Stimulated activated CD4-positive, alpha-beta T cell treated with anti-CD3 and anti-CD28 coated beads, Interleukin-12 subunit alpha, Interleukin-12 subunit beta, amount 100 ng/mL, for 4 hours (primary cell): ENCODE measurements around the gene FAM78A.

ENCODE experiments used
- DNase-seq: peaks from one replicate; pipeline ENCODE4 v3.0.0-alpha.2; 2020

FAM78A gene, protein sequence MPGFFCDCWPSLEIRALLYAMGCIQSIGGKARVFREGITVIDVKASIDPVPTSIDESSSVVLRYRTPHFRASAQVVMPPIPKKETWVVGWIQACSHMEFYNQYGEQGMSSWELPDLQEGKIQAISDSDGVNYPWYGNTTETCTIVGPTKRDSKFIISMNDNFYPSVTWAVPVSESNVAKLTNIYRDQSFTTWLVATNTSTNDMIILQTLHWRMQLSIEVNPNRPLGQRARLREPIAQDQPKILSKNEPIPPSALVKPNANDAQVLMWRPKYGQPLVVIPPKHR

DNA sequence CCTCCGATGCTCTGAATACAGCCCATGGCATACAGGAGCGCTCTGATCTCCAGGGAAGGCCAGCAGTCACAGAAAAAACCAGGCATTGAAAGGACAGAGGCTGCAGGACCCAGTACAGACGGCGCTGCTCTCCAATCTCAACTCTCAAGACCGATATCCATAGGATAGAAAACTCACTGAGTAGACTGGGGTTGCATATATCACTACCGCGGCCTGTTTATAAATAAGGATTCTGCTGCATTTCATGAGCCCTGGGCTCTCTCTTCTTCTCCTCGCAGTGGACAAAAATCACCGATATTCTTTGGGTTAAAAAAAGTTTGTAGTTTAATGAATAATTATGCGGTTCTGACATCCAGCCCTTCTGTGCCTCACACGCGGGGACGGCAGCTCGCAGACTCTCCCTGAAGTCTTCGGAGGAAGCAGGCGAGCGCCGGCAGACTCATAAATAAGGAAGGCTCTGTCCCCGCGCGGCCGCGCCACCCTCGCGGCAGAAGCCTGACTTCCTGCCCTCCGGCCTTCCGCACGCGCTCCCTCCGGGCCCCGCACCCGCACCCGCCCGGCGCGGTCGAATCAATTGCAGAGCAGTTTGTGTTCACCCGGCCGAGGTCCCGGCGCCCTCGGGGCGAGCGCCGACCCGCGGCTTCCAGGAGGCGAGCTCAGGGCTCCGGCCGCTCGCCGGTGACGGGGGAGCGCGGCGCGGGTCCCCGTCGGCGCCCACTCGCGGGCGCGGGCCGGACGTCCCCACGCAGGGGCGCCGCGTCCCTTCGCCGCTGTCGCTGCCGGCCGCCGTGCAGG is at the start of gene FAM78A:
FAM78A (minus strand) TSS at position 417 of the 795 bp plus-strand sequence; CDS start at position 86, 331 bp downstream.
- DNase-seq, result no peak

DNA sequence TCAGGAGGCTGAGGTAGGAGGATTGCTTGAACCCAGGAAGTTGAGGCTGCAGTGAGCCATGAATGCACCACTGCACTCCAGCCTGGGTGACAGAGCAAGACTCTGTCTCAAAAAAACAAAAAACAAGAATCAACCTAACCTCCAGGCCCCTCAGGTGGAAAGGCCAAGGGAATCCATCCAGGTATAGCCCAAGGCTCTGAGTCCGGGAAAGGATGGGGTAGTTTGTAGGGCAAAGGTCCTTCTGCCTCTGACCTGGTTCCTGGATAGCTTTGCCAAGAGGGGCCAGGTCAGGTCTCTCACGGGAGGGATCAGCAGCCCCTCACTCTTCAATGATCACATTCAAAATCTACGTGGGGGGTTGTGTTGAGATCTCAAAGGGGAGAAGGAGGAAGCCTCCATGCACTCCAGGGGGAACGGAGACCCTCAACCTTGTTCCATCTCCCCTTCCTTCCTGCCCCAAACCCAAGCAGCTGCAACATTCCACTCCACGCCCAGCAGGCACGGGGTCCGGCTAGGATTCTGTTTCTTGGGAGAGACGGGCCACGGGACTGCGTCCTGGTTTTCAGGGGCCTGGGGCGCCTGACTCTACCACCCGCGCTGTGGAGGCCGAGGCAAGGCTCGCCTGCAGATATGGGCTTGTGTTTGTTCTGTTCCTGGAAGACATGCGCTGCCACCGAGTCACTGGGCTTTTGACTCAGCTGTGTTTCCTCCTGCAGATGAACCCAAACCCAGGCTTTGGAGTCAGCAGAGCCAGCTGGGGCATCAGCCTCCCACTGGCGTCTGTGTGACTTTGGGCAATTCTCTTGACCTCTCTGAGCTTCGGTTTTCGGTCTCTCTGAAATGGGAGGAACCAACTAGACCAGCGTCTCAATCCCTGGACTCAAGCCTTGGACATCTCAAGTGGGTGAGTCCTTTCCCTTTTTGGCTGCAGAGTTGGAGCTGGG is 48.7 kb upstream of the FAM78A start:
- no peak for DNase-seq

DNA sequence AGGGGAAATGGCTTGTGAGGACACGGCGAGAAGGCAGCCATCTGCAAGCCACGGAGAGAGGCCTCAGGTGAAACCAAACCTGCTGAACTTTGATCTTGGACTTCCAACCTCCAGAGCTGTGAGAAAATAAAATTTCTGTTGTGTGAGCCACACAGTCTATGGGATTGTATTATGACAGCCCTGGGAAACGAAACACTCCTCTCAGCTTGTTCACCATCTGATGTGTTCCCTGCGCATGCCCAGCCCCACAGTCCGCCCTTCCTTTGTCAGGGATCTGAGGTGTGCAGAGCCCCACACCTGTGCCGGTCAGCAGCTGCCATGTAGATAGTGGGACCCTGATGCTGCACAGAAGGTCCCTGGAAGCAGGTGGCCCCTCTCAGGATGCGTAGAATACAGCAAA is 47.3 kb upstream of the FAM78A start:
- DNase-seq, result no peak

DNA sequence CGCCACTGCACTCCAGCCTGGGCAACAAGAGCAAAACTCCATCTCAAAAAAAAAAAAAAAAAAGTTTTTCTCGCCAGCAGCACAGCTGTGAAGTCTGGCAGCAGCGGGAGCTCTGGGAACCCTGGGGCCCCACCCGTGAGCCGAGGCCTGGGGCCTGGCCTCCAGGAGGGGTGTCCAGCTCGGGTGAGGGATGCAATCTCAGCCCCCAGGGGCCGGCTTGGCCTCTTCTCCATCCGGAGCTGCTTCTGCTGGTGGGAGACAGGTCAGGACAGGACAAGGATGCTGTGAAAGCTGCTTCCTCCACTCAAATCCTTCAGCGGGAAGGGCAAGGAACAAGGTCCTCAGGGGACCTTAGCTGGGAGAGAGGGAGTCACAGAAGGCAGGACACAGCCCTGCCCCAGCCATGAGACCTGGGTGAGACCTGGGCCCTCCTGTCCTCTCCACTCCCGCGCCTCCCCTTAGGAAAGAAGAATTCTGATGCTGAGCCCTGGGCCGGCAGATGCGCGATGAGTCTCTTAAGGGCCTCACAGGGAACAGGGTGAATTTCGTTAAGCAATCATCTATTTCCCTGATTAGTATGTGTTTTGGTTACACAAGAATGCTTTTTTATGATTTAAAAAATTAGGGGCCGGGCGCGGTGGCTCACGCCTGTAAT is 43.8 kb upstream of the FAM78A start:
- DNase-seq, result no peak

DNA sequence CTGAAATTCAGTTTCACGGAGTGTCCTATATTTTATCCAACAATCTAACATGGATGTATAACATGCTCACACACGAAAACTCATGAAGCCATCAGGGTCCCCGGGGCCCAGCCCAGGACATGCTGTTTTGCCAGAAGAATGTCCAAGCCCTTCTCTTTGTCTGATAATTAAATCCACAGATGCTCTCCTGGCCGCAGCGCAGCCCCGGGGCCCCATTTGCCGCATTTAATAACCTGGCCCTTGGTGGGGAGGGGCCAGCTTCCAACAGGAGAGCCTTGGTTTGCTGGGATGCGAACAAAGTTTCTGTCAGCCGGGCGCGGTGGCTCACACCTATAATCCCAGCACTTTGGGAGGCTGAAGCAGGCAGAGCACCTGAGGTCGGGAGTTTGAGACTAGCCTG is 43.2 kb upstream of the FAM78A start:
- no peak for DNase-seq

DNA sequence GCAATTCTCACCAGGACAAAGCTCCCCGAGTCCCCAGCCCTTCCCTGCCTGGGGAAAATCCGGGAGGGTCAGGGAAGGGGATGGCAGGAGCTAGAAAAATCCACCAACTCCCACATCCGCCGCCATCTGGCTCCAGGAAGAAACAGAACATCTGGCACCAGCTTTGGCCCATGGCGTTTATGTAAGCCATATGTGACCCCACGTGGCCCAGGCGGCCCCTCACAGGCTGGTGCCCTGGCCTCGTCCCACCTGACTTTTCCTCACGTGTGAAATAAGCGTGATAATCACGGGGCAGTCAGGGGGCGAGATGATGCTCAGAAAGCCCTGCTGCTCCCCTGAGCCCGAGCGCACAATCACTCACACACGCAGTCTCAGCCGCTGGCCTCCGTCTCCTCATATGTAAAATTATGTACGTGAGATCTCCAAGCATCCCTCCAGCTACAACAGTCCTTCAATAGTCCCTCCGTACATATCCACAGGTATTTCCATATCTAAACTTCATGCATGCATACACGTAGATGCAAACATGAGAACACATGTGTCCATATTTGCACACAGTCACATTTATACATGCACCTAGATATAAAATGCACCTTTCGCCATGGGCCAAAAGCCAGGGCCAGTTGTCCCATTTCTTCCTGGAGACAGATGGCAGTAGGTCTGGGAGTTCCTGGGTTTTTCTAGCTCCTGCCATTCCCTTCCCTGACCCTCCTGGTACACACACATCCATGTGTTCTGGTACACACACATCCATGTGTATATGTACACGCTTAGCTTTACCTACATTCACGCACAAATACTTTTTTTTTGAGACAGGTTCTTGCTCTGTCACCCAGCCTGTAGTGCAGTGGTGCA is 42.1 kb upstream of the FAM78A start:
- no peak for DNase-seq

DNA sequence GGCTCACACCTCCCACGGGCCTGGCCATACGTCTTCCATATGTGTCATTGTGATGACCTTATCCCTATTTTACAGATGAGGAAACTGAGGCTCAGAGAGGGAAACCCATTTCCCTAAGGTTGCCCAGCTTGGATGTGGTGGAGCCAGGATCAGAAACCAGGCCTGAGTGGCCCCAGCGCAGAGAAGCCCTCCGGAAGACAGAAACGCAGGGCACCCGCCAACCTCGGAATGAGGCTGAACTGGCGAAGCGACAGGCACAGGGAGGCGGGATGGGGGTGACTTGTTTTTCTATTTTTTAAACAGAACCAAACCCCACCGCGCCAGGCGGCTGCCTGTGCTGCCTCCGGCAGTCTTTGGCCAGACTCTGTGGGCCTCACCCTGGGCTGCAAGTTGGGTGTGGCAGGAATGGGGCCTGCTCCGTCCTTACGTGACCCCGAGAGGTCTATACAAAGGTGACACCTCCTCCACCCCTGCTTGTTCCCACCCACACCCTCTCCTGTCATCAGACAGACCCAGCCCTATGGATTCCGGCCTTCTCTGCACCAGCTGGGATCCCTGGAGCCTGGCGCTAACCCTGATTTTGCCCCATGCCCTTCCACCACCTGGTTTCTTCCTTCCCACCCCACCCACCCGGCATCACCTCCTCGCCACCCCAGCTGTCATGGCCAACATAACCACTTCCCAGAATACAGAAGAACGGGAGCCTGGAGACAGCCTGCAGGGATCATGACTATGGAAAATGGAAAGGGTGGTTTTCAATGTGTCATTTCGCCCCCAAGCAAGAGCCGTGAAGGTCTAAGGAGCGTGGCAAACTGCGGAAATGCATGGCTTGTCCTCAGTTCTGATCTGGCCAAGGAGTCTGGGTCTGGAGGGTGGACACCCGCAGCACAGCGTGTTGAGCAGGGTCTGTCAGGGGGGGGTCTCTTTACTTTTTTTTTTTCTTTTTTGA is 36.8 kb upstream of the FAM78A start:
- no peak for DNase-seq

DNA sequence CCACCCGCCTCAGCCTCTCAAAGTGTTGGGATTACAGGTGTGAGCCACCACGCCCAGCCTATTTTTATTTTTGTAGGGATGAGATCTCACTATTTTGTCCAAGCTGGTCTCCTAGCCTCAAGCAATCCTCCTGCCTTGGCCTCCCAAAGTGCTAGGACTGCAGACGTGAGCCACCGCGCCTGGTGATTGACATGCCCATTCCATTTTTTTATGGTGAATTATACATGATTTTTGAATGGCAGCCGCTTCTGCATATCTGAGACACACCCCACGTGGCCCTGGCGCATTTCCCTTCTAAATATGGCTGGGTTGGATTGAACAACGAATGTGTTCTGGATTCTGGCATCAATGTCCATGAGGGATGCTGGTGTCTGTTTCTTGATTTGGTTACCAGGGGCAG is 35.9 kb upstream of the FAM78A start:
- no peak for DNase-seq

DNA sequence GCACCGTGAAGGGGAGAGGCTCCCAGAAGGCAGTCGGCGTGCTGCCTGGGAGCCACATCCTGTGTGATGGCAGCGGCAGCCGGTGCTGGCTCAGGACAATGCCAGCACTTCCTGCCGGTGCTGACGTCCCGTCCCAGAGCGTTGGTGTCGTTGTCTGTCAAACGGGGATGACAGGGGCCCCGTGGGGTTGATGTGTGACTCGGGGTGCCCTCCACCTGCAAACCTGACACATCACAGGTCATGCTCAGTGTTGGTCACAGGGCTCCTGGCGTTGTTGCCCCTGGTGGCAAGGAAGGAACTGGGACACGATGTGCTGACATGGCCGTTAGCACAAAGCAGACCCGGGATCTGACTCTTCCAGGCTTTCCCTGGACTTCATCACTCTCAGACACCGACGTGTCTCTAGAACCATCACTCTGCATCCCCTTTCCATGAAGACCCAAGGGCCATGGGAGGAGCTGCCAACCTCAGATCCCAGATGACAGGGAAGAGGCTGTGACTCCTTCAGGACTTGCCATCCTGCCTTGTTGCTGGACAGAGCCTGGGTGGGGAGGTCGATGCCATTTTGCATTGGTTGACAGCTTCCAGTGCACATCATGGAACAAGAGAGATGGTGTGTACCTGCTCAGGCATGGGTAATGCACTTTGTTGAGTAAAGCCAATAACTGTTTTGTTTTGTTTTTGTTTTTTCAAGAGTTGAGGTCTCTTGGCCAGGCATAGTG is 34.7 kb upstream of the FAM78A start:
- DNase-seq, result peak; percentile 42

DNA sequence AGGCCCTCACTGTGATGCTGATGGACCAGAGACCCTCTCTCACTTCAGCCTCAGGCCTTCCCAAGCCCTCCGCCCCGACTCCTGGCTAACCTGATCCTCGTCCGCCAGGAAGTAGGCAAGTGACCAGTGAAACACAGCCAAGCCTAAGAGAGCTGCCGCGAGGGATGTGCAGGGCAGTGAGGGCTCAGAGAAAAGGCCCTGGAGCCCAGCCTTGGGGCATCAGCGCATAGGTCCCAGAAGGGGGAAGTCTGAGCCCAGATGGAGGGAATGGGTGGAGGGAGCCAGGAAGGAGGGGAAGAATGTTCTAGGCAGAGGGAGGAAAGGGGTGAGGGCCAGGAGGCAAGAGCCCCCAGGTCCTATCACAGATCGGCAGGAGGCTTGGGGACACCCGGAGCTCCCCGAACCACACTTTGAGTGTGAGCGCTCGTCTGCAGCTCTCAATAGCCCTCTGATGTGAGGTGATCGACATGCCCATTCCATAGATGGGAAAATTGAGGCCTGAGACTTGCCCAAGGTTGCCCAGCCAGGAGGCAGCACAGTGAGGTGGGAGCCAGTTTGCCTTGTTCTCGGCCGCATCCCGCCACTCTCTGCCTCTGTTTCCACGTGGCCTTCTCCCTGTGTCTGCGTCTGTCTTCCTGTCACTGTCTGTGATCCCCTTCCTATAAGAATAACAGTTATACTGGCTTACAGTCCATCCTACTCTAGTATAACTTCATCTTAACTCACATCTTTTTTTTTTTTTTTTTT is 33.4 kb upstream of the FAM78A start:
- no peak for DNase-seq

DNA sequence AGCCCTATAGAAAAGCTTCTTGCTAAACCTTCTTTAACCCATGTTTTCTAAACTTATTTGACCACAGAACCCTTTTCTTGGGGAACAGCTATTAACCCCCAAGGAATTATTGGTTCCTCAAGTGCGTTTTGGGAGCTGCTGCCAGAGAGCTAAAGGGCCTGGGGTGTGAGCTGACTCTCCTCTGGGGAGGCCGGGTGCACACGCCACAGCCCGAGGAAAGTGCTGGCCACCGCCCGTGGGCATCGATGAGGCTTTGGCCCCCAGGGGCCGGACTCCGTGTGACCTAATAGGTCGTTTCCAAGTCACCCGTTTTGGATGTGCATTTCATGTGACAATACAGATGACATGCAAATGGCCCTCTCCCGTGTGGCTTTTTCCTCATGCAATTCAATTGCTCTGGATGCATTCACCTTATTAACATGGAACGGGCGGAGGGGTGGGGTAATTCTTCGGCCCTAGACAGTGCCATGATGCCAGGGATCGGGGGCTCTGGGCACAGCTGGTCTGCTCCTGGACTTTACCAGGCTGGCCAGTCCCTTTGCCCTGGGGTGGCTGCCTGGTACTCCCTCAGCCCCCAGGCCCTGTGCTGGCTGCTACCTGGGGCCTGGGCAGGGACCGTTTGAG is 32.7 kb upstream of the FAM78A start:
- no peak for DNase-seq

DNA sequence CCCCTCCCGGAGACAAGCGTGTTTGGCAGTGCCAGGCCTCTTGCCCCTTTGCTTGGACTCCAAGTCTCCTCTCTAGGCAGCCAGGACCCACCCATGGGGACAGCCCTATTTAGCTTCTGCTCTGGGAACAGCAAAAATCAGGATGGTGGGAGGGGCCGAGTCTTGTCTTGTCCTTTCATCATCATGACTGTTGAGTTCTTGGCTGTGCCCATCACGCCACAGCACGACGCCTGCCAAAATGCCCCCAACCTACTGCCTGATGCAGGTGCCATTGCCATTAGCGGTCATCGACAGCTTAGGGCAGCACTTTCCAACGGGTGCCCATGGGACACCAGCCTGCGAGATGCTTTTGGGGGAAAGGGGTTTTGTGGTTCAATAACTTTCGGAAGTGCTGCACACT is 32.1 kb upstream of the FAM78A start:
- no peak for DNase-seq

DNA sequence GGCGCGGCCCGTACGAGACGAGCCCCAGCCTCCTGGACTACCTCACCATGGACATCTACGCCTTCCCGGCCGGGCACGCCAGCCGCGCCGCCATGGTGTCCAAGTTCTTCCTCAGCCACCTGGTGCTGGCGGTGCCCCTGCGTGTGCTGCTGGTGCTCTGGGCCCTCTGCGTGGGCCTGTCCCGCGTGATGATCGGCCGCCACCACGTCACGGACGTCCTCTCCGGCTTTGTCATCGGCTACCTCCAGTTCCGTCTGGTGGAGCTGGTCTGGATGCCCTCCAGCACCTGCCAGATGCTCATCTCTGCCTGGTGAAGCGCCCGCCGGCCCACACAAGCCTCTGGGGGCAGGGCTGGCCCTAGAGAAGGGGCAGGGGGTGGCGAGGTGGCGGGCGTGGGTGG is 31.7 kb upstream of the FAM78A start:
- DNase-seq, result no peak

DNA sequence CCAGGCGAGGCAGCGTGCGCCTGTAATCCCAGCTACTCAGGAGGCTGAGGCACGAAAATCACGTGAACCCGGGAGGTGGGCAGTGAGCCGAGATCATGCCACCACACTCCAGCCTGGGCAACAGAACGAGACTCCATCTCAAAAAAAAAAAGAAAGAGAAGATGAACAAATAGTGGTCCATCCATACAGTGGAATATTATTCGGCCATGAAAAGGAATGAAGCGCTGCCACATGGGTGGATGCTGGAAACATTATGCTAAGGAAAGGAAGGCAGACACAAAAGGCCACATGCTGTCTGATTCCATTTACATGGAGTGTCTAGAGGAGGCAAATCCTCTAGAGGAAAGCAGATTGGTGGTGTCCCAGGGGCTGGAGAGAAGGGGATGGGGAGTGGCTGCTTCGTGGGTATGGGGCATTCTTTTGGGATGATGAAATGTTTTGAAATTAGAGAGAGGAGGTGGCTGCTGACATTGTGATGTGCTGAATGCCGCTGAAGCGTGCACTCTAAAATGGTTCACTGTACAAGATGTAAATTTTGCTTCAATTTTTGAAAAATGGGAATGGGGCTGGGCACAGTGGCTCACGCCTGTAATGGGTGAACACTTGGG is 30.2 kb upstream of the FAM78A start:
- no peak for DNase-seq

DNA sequence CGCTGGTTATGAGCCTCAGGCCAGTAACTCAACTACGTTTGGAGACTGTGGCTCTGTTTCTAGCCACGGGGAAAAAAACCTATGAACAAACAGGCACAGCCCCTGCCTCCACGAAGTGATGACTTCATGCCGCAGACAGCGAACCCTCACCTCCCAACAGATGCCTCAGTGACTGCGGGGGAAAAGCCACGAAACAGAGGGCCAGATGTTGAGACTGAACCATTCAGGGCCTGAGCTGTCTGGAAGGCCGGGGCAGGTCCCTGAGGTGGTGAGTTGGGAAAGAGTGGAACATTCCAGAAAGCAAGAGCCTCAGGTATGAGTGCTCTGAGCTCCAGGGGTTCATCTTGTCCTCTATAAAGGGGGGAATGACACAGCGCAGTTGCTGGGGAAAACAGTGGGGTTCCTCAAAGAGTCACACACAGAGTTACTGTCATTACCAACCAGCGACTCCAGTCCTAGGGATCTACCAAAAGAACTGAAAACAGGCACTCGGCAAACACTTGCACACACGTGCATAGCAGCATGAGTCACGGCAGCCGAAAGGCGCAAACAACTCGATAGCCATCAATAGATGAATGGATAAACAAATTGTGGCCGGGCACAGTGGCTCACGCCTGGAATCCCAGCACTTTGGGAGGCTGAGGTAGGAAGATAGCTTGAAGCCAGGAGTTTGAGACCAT is 28.5 kb upstream of the FAM78A start:
- DNase-seq, result no peak

DNA sequence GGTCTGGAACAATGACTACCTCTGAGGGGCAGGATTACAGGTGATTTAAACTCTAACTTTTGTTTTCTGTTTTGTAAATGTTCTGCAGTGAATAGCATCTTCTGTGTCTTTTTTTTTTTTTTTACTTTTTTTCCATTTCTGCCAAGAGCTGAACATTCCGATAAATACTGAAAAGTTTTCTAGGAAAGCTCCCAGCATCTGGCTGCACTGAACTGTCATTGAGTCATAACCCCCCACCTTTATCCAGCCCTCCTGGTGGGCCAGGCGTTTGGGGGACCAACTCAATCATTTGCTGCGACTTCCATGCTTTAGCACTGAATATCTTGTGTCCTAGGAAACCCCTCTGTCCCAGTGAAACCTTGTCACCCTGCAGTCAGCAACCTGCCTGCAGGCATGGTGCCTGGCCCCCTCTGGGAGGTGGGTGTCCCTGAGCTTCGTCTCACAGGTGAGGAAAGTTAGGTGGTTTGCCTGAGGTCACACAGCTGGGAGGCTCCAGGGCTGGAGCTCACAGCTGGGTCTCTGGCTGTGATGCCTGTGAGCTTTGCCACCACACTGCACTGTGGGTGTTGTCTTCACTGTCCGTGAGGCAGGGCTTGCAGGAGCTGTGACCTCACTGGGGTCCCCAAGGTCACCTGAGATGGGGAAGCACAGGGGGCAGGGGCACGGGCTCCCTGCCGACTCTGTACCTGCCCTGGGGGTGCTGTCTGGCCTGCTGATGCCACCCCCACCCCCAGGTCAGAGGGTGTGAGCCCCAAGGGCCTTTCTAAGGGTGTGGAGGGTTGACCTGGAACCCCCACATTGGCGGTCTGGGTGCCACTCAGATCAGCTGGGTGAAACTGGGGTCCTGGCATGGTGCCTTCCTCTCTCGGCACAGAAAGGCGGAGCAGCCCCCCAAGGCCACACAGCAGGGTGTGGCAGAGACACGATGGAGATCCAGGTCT is 27.3 kb upstream of the FAM78A start:
- no peak for DNase-seq
